Measurements from ENCODE around the gene TNIK.
"Not testable (repeated sequence)": the region's sequence is repeated elsewhere in the genome, so short reads cannot be mapped to it uniquely, and the experiment has no call there.

The TNIK gene

GRCh38 chr3:171248426-171249111 lies 211.6 kb downstream of the TNIK start:
- no peak for DNase-seq

- no peak for DNase-seq
These were observed 214.1 kb downstream of the TNIK start for GRCh38 chr3:171245796-171246765.

DNA sequence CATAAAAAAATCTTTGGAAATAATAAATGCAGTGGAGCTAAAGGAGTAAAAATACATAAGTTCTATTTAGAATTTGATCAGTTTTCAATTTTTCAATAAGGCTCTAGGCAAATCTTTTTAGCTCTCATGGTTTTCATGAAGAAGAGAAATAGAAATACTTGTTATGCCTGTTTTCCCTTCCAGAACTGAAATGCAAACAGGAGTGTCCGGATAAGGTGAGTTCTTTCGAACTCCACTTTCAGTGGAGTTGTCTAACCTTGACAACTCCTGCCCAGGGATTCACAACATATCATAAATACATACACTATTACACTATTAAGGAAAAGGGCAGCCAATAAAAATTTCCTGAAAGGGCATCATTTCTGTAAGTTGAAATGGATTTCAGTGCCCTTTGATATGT lies 217.3 kb downstream of the TNIK start:
- no peak for DNase-seq

GRCh38 chr3:171242170-171242569 lies 218.0 kb downstream of the TNIK start:
- DNase-seq: no peak

GRCh38 chr3:171241655-171242054 lies 218.6 kb downstream of the TNIK start:
- not testable (repeated sequence) for DNase-seq

DNA sequence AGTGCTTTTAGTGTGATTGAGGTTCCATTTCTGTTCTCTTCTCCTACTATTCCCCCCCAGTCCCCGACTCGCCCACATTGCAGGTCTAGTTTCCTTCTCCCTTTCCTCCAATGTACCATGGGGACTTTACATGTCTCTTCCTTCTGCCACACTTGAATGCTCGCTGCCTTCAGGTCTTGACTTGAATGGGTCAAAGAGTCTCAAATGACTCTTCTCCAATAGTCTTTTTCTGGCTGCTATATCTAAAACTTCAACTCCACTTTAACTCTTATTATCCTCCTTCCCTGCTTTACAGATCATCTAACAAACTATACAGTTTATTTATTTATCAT lies 219.7 kb downstream of the TNIK start:
- no peak for DNase-seq

GRCh38 chr3:171239757-171240503 lies 220.3 kb downstream of the TNIK start:
- no peak for DNase-seq

DNA sequence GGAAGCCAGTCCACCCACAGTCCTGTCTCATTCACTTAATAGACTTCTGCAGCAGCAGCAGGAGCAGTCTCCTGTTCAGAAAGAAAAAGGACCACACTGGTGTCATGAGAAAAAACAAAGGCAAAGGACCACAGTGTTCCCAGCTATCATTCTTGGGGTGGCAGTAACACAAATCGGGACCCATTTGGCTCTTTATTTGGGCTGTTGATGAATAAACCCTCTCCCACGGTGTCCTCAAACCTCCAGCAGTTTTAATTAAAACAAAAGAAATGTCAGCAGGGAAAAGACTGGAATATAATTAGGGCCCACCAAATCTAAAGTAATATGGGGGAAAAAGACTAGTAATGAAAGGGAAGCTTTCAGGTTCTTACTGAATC lies 223.2 kb downstream of the TNIK start:
- DNase-seq: no peak

GRCh38 chr3:171236265-171237008 lies 223.8 kb downstream of the TNIK start:
- no peak for DNase-seq

DNA sequence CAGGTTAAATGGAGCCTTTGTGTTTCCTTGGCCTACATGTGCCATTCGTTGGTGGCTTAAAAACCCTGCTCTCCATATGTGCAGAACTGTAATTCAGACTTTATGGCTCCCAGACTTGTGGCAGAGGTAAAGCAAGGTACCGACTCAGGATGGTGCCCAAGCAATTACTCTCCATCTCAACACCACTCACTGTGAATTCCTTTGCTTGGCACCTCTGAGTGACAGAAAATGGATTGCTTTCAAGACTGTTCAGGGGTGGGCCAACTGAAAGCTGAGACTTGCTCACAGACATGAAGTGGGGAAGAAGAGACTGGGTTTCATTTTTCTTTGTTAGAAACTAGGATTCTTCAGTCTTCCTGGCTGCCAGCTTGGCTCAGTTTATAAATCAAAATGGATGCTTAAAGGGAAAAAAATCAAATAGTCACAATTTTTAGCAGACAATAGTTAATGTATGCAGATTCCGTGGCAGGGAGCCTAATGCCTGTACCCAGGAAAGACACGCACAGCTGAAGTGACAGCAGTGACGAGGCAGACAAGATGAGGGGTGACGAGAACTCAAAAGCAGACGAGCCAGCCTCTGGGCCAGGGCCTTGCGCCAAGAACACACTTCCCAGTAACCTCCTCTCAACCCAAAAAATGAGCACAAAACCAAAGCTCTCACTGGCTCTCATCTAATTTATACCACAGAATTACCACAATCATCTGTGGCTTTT lies 225.8 kb downstream of the TNIK start:
- no peak for DNase-seq

- no peak for DNase-seq
These were observed 228.8 kb downstream of the TNIK start for GRCh38 chr3:171231361-171231760.

DNA sequence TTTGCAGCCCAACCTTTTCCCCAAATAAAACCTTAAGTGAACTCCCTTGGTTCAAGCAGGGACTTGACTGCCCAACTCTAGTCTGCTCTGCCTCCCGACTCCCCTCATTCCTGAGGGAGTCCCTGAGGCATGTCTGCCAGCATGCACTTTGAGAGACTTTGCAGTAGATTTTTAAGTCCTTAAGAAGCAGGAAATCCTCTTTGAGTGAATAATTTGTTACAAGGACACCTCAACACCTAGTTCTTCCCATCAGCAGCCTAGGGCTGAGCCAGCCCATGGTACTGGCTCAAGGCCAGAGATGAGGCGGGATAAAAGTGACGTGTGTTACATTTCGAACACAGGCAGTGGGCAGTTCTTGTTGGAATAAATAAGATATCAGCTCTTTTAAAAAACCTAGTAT lies 229.3 kb downstream of the TNIK start:
- no peak for DNase-seq

GRCh38 chr3:171229173-171229572 lies 231.0 kb downstream of the TNIK start:
- no peak for DNase-seq

DNA sequence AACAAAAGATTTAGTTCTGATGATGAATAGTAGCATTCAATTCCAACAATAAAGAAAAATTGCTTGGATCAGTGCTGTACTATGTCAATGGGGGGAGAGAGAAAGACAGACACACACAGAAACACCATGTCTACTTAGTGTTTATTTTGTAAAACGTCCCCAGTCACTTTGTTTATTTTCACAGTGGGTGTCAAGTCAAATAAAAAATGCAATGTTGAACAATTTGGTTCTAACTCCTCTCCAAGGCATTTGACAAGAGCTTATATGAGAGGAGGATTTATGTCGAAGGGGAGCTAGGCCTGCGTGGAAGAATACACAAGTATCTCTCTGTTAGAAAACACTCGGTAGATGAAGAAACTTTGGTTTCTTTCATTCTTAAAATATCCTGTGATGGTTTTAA lies 232.0 kb downstream of the TNIK start:
- DNase-seq: no peak

DNA sequence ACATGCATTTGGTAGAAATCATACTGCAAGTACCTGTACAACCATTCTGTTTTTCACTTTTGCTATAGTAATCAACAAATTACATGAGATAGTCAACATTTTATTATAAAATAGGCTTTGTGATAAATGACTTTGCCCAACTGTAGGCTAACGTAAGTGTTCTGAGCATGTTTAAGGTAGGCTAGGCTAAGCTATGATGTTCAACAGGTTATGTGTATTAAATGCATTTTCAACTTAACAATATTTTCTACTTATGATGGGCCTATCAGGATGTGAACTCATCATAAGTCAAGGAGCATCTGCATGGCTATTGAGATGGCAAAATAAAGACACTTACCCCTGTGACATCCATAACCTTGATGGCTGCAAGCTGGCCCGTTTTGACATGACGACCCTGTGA lies 232.4 kb downstream of the TNIK start:
- DNase-seq: no peak

- no peak for DNase-seq
These were observed 232.8 kb downstream of the TNIK start for GRCh38 chr3:171227359-171227758.

DNA sequence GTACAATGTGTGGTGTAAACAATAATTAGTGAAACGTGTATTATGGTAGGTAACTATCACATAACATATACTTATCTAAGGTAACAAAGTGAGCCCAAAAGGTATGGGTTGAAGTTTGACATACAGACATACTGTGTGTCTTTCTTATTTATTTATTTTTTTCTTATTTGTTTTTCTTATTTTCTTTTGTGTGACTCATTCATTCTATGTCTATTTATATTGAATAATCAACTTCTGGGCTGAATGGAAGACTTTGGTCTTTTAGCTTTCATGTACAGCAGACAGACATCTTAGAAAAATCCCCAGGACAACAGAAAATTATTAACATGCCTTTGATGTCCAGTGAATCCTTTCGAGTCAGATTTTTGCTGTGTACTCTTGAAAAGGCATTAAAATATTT lies 233.4 kb downstream of the TNIK start:
- DNase-seq: no peak

DNA sequence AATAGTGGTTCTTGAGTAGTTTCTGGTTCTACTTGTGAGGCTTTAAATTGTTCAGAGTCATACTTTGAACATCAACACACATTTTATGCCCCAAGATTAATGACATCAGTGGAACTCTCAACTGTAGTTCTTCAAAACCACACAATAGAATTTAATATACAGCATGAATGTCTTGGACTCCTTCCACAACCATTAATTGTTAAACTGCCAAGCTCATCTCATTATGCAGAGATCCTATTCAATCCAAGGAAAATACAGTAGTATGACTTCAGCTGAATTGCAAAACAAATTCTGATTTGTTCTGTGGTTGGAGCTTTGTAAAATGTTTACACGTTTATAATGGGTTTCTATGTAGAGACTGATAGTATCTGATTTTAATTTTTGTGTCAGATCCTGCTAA lies 234.5 kb downstream of the TNIK start:
- no peak for DNase-seq

GRCh38 chr3:171225165-171225564 lies 235.0 kb downstream of the TNIK start:
- DNase-seq: no peak

- DNase-seq: no peak
These were observed 236.8 kb downstream of the TNIK start for GRCh38 chr3:171223396-171223795.

DNA sequence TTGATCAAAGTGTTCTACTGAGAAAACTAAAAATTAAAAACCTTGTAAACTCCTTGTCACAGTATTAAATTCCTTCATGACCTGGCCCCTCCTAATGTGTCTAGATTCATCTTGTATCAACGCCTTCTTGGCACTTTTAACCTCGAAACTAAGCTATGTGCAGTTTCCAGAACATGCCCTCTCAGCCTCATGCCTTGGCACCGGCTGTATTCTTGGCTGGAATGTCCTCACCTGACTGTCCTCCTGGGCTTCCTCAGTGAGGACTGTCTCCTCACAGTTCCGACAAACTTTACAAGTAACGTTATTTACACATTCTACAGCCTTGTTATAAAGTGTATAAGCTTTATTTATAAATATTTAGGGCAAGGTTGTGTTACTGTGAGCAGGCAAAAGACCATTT lies 237.2 kb downstream of the TNIK start:
- DNase-seq: no peak

GRCh38 chr3:171221597-171221996 lies 238.6 kb downstream of the TNIK start:
- DNase-seq: no peak
